Measurements from ENCODE around the gene CDK11B.

- TF ChIP-seq CTCF (IDR thresholded peaks at IDR 0.05): no peak
- TF ChIP-seq EZH2 (IDR thresholded peaks at IDR 0.05; ENCODE audit: borderline replicate concordance, insufficient read depth, low read depth, low read length, poor library complexity, severe bottlenecking): no peak
These were observed 45.0 kb upstream of the CDK11B start for GRCh38 chr1:1703796-1704195.

Measured in B cell (primary cell).